SU-DHL-6 (cell line): ENCODE data around the gene CDC20.
"Not testable (repeated sequence)": the region's sequence is repeated elsewhere in the genome, so short reads cannot be mapped to it uniquely, and the experiment has no call there.

Experiments
- CTCF ChIP-seq: fragments of 200-600 bp; sonication (generic); IDR thresholded peaks from one replicate; pipeline ENCODE4 v1.5.1; 2017; ENCODE audit warnings: antibody characterized with exemption, mild to moderate bottlenecking, low read length, moderate library complexity; ENCODE audit not compliant: insufficient read depth, poor library complexity, severe bottlenecking
- EZH2phosphoT487 ChIP-seq: fragments of 200-600 bp; sonication (generic), shearing (Covaris generic); conservative IDR thresholded peaks from 2 replicates; pipeline ENCODE4 v1.6.1; 2018; ENCODE audit warnings: mild to moderate bottlenecking, antibody characterized with exemption, low read length, moderate library complexity, mixed read lengths

DNA sequence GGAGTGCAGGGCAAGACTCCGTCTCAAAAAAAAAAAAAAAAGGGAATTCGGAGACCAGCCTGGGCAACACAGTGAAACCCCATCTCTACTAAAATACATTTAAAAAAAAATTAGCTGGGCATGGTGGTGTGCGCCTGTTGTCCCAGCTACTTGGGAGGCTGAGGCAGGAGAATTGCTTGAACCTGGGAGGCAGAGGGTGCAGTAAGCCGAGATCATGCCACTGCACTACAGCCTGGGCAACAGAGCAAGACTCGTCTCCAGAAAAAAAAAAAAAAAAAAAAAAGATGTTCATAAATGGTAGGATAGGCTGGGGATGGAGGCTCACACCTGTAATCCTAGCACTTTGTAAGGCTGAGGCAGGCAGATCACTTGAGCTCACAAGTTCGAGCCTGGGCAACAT lies 11.0 kb downstream of the CDC20 start:
- not testable (repeated sequence) for TF ChIP-seq CTCF, EZH2phosphoT487
